SK-N-DZ (cell line): Measurements from ENCODE around the gene HIPK2.

Experiments
- DNase-seq: peaks from one replicate; pipeline ENCODE4 v3.0.0-alpha.2; 2015; ENCODE audit warnings: low spot score

The HIPK2 gene

GRCh38 chr7:139715194-139715815, 62.5 kb downstream of the HIPK2 start:
- no peak for DNase-seq

GRCh38 chr7:139714163-139714901, 63.5 kb downstream of the HIPK2 start:
- DNase-seq = no peak

- no peak for DNase-seq
Observed at GRCh38 chr7:139713526-139714162, 64.2 kb downstream of the HIPK2 start.

- DNase-seq = no peak
Observed at GRCh38 chr7:139713061-139713460, 64.7 kb downstream of the HIPK2 start.

- DNase-seq = no peak
Observed at GRCh38 chr7:139711991-139712743, 65.6 kb downstream of the HIPK2 start.

GRCh38 chr7:139710036-139710435, 67.8 kb downstream of the HIPK2 start:
- DNase-seq = no peak

GRCh38 chr7:139709485-139709884, 68.3 kb downstream of the HIPK2 start:
- DNase-seq = no peak

- DNase-seq = no peak
Observed at GRCh38 chr7:139708541-139708940, 69.3 kb downstream of the HIPK2 start.

- DNase-seq = no peak
Observed at GRCh38 chr7:139706837-139707236, 71.0 kb downstream of the HIPK2 start.

GRCh38 chr7:139704308-139704879, 73.4 kb downstream of the HIPK2 start:
- no peak for DNase-seq

GRCh38 chr7:139703487-139704307, 74.1 kb downstream of the HIPK2 start:
- DNase-seq = no peak

- DNase-seq = no peak
Observed at GRCh38 chr7:139702811-139703486, 74.8 kb downstream of the HIPK2 start.

- no peak for DNase-seq
Observed at GRCh38 chr7:139702313-139702731, 75.5 kb downstream of the HIPK2 start.

- no peak for DNase-seq
Observed at GRCh38 chr7:139701908-139702307, 75.9 kb downstream of the HIPK2 start.

GRCh38 chr7:139700505-139701235, 77.1 kb downstream of the HIPK2 start:
- no peak for DNase-seq

GRCh38 chr7:139699640-139700504, 77.9 kb downstream of the HIPK2 start:
- no peak for DNase-seq

GRCh38 chr7:139698844-139699243, 79.0 kb downstream of the HIPK2 start:
- DNase-seq = no peak

GRCh38 chr7:139698278-139698677, 79.5 kb downstream of the HIPK2 start:
- DNase-seq = no peak

GRCh38 chr7:139697056-139697455, 80.7 kb downstream of the HIPK2 start:
- DNase-seq = no peak
